WTC11 (cell line): Measurements from ENCODE around the gene NFATC3.

Source experiments
- AFF4 ChIP-seq: sonication (generic); formaldehyde crosslinking; IDR thresholded peaks from 2 replicates; pipeline ENCODE4 v1.8.1; 2023; ENCODE audit warnings: mild to moderate bottlenecking, missing genetic modification reagents, borderline replicate concordance
- ATF2 ChIP-seq: sonication (generic); formaldehyde crosslinking; IDR thresholded peaks from 2 replicates; pipeline ENCODE4 v1.8.1; 2022; ENCODE audit warnings: low read depth, missing genetic modification reagents, borderline replicate concordance
- CTCF ChIP-seq: fragments of 200-600 bp; IDR thresholded peaks from 2 replicates; pipeline ENCODE4 v1.8.0; 2022; ENCODE audit warnings: antibody characterized with exemption
- JUN ChIP-seq: sonication (generic); formaldehyde crosslinking; IDR thresholded peaks from 2 replicates; pipeline ENCODE4 v1.8.0; 2023; ENCODE audit warnings: mild to moderate bottlenecking, missing genetic modification reagents
- NR1H2 ChIP-seq: sonication (generic); formaldehyde crosslinking; IDR thresholded peaks from 2 replicates; pipeline ENCODE4 v1.9.0; 2021; ENCODE audit warnings: mild to moderate bottlenecking, moderate library complexity, missing genetic modification reagents
- TF ChIP-seq, protein P1 (sequence below): sonication (generic); formaldehyde crosslinking; IDR thresholded peaks from 2 replicates; pipeline ENCODE4 v1.8.1; 2023; ENCODE audit warnings: mild to moderate bottlenecking, missing genetic modification reagents, moderate library complexity

- TF ChIP-seq CTCF (no peak), AFF4 (no peak), NR1H2 (CRISPR knock-in tag) (no peak), ATF2 (no peak), JUN (no peak)
- TF ChIP-seq, protein P1, sequence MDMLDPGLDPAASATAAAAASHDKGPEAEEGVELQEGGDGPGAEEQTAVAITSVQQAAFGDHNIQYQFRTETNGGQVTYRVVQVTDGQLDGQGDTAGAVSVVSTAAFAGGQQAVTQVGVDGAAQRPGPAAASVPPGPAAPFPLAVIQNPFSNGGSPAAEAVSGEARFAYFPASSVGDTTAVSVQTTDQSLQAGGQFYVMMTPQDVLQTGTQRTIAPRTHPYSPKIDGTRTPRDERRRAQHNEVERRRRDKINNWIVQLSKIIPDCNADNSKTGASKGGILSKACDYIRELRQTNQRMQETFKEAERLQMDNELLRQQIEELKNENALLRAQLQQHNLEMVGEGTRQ (CRISPR knock-in tag) = no peak
Measured at GRCh38 chr16:68227850-68228553, 142.8 kb downstream of the NFATC3 start.
